Endothelial cell of hepatic sinusoid (primary cell): ENCODE data around the gene ANKRD65.

Experiments used
- in situ Hi-C: cut with HindIII; loops from 2 replicates; pipeline ENCODE4 v1.10.0; 2017; ENCODE audit warnings: low sequenced_read_pairs

ANKRD65 gene

DNA sequence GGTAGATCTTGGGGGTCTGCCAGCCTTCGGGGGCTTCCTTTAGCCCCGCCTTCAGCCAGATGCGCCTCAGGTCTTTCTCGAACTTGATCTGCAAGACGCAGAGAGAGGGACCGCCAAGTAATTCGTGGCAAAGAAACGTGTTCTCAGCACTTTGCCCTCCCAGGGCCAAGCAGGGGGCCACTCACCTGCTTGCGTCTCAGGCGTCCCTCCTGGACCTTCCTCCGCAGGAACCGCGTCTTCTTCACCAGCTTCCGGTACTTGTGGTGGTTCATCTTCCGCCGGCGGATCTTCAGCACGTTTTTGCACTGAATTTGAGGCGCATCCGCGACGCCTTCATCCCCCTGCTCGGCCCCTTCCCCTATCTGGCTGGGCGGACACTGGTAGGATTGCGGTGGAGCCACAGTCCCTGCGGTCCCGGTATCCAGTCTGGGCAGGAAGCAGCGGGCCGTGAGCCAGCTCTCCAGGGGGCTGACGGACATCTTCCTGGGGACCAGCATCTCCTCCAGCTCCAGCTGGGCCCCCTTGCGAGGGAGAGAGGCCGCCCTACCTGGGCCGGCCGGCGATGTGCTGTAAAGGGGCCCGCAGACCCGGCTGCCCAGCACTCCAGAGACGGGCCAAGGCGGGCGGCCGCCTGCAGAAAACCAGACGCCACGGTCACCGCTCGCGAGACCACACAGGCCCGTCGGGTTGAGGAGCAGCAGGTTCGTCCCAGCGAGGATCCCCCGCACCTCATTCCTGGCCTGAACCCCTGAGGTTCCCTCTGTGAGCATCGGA, 47.1 kb downstream of the ANKRD65 start:
- in situ Hi-C loops: loop anchor here (5.0 to 10.0 kb wide), 6 partner anchors 78 to 262 kb away; partner anchors contain the start of gene UBE2J2

DNA sequence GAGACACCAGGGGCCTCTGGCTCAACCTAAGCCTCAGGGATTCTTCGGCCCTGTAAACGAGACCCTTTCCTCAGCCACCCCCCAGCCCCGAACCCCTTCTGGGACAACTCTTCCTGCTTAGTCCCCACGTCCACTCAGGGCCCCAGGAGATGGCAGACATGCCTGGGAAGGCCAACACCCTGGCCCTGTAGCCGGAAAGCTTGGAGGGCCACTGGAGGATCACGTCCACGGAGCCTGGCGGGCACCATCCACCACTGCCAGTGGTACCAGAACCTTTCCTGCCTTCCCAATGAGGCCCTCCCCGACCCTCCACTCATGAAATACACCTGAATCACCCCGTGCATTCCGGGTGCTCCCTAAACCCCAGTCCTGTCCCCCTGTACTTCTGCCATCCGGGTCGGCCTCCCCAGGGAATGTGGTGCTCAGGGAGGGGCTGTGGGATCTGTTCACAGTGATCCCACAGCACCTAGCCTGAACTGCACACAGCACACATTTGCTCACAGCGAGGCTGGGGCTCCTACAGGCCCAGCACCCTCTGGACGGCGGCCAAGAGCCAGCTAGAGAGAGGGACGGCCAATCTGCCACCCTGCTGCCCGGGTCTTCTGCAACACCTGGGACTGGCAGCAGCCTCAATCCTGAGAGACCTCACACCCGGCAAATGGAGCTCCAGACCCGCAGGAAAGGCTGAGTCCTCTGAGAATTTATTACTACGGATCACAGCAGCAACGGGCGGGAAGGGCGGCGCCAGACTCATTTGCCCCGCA, 47.8 kb downstream of the ANKRD65 start:
- in situ Hi-C loops: loop anchor here (5.0 to 10.0 kb wide), 6 partner anchors 79 to 261 kb away; partner anchors contain the start of gene UBE2J2

DNA sequence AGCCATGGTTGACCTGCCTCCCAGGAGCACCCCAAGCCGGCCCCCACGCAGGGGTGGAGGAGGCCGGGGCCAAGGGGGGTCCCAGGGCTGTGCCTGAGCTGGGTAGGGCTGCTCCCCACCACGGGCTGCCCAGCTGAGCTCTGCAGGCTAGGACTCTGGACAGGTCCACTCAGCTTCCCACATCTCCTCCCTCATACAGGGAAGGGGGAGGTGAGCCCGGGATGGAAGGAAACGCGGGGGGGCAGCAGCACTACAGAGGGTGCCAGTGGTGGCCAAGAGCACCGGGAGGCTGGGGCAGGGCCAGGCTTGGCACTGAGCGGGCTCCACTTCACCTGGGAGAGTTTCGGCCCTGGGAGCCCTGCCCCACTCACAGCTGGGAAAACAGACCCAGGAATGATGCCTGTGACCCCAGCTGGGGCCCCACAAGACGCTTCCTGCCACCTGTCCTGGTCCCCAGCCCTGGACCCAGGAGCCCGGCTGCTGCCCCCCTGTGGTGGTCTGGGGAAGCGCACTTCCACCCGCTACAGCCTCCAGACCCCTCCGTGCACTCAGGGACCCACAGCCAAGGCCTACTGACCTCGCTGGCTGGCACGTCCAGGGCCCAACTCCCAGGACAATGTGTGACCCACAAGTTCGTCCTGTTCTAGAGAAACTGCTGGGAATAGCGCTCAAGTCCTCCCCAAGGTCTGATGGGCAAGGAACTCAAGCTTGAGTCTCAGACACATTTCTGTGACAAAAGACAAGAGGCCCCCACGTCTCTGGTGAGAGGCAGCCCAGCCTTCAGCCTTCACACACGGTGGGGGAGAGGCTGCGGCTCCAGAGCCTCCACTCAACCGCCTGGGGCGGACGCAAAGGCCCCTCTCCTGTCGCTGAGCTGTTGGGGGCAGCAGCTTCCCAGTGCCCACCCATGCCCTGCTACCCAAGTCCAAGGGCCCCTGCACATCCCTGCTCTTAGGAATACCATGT, 49.0 kb downstream of the ANKRD65 start:
- in situ Hi-C loops: loop anchor here (5.0 to 10.0 kb wide), 6 partner anchors 80 to 260 kb away; partner anchors contain the start of gene UBE2J2

DNA sequence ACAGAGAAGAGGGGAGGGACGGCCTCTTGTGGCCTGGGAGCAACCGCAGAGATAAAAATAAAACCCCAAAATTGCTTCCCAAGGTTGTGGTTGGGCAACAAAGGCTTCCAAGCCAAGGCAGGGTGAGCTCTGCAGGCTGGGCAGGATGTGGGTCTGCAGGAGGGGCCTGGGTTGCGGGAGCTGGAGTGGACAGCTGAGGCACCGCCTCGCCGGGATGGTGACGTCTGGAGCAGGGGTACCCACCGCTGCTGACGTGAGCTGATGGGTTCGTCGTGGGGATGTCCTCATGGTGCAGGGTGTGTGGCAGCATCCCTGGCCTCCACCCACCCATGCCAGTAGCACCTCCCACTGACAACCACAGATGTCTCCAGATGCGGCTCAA, 49.7 kb downstream of the ANKRD65 start:
- in situ Hi-C loops: loop anchor here (5.0 to 10.0 kb wide), 6 partner anchors 81 to 259 kb away; partner anchors contain the start of gene UBE2J2

DNA sequence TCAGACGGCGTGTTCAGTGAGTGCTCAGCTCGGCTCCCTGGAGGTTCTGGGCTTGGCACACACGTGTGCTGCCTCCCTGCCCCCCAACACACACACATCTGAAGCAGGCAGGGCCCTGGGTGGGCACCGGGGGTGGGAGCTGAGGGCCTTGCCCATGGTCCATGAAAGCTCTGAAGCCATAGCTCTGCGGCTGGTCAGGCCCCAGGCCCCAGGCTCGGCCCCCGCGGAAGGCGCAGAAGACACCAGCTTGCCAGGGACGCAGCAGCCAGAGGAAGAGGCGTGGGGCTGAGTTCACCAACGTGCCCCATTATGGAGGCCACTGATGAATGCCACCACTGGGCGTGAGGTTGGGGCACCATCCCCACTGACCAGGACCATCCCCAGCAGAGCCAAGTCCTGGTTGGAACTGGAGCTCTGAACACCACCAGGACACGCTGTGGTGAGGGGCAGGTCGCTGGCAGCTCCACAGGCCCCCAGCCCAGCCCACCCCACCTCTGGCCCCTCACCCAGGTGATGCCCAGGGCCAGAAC, 50.2 kb downstream of the ANKRD65 start:
- in situ Hi-C loops: loop anchor here (5.0 to 10.0 kb wide), 6 partner anchors 81 to 259 kb away; partner anchors contain the start of gene UBE2J2

DNA sequence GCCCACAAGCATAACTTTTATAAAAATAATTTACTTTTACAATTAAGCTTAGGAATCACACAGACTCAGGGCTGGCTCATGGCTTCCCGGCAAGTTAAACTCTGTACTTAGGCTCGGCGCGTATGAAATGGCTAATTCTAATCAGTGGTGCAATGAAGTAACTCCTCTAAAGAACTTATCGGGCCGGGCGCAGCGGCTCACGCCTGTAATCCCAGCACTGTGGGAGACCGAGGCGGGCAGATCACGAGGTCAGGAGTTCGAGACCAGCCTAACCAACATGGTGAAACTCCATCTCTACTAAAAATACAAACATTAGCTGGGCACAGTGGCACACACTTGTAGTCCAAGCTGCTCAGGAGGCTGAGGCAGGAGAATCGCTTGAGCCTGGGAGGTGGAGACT, 51.0 kb downstream of the ANKRD65 start:
- in situ Hi-C loops: loop anchor here (5.0 to 10.0 kb wide), 6 partner anchors 82 to 258 kb away; partner anchors contain the start of gene UBE2J2
